Measurements from ENCODE around the gene NAA25. TPM values are rescaled to one million over a fixed set of nuclear protein-coding genes. Genes with fewer than 3 reads are reported as not detected.

The NAA25 gene
- total RNA-seq, 1 donor from 2014 or later = 24.1 TPM

GRCh38 chr12:112097641-112098040, 10.9 kb downstream of the NAA25 start:
- peaks cover 0 to 23% of the 10 kb centered on the region in 2 donors for H3K36me3 ChIP-seq
- no peak overlapping the region for H3K27ac ChIP-seq
- H3K4me1 ChIP-seq = no peaks in the 10 kb centered on the region
- DNase-seq (ENCODE audit: extremely low spot score in 2 of 2) = no peak
- H3K4me3 ChIP-seq = no peak overlapping the region
- no peaks in the 10 kb centered on the region for H3K9me3 ChIP-seq
- intact Hi-C loops (cut with DNase I) = no loop called here
- no peaks in the 10 kb centered on the region for H3K27me3 ChIP-seq
- TF ChIP-seq CTCF (IDR thresholded peaks at IDR 0.05) = no peak
- TF ChIP-seq POLR2AphosphoS5 (IDR thresholded peaks at IDR 0.05; ENCODE audit: insufficient read depth in 1 of 2, low read depth in 1 of 2) = no peak
- no peak for TF ChIP-seq POLR2A (IDR thresholded peaks at IDR 0.05)

GRCh38 chr12:112096667-112097066, 11.9 kb downstream of the NAA25 start:
- no peak overlapping the region for H3K4me3 ChIP-seq
- no peak overlapping the region for H3K27ac ChIP-seq
- peaks cover 0 to 30% of the 10 kb centered on the region in 2 donors for H3K36me3 ChIP-seq
- DNase-seq (ENCODE audit: extremely low spot score in 2 of 2) = no peak
- no peaks in the 10 kb centered on the region for H3K27me3 ChIP-seq
- TF ChIP-seq CTCF (IDR thresholded peaks at IDR 0.05) (no peak), POLR2AphosphoS5 (IDR thresholded peaks at IDR 0.05; ENCODE audit: insufficient read depth in 1 of 2, low read depth in 1 of 2) (peak in 1 of 2 donors; percentile 43)
- H3K9me3 ChIP-seq = no peaks in the 10 kb centered on the region
- intact Hi-C loops (cut with DNase I) = no loop called here
- H3K4me1 ChIP-seq = no peaks in the 10 kb centered on the region

GRCh38 chr12:112096070-112096469, 12.5 kb downstream of the NAA25 start:
- no peaks in the 10 kb centered on the region for H3K27me3 ChIP-seq
- intact Hi-C loops (cut with DNase I) = no loop called here
- DNase-seq (ENCODE audit: extremely low spot score in 2 of 2) = no peak
- TF ChIP-seq POLR2A (IDR thresholded peaks at IDR 0.05) (no peak), CTCF (IDR thresholded peaks at IDR 0.05) (no peak), POLR2AphosphoS5 (IDR thresholded peaks at IDR 0.05; ENCODE audit: insufficient read depth in 1 of 2, low read depth in 1 of 2) (no peak)
- no peak overlapping the region for H3K27ac ChIP-seq
- peaks cover 0 to 32% of the 10 kb centered on the region in 2 donors for H3K36me3 ChIP-seq
- H3K4me1 ChIP-seq = no peaks in the 10 kb centered on the region
- no peak overlapping the region for H3K4me3 ChIP-seq
- H3K9me3 ChIP-seq = no peaks in the 10 kb centered on the region

- no peak for DNase-seq (ENCODE audit: extremely low spot score in 2 of 2)
- Histone ChIP-seq H3K36me3 (peaks cover 0 to 47% of the 10 kb centered on the region in 2 donors), H3K27ac (no peak overlapping the region), H3K4me3 (no peak overlapping the region), H3K4me1 (no peaks in the 10 kb centered on the region), H3K27me3 (no peaks in the 10 kb centered on the region), H3K9me3 (no peaks in the 10 kb centered on the region)
- TF ChIP-seq POLR2A (IDR thresholded peaks at IDR 0.05) = no peak
- TF ChIP-seq CTCF (IDR thresholded peaks at IDR 0.05) = no peak
- no peak for TF ChIP-seq POLR2AphosphoS5 (IDR thresholded peaks at IDR 0.05; ENCODE audit: insufficient read depth in 1 of 2, low read depth in 1 of 2)
- intact Hi-C loops (cut with DNase I) = no loop called here
Measured at GRCh38 chr12:112091563-112091962, 17.0 kb downstream of the NAA25 start.

GRCh38 chr12:112087851-112088250, 20.7 kb downstream of the NAA25 start:
- Histone ChIP-seq H3K36me3 (peaks cover 0 to 54% of the 10 kb centered on the region in 2 donors), H3K27ac (no peak overlapping the region), H3K4me1 (no peaks in the 10 kb centered on the region), H3K9me3 (no peaks in the 10 kb centered on the region), H3K27me3 (no peaks in the 10 kb centered on the region), H3K4me3 (no peak overlapping the region)
- no peak for DNase-seq (ENCODE audit: extremely low spot score in 2 of 2)
- TF ChIP-seq CTCF (IDR thresholded peaks at IDR 0.05) (no peak), POLR2A (IDR thresholded peaks at IDR 0.05) (no peak), POLR2AphosphoS5 (IDR thresholded peaks at IDR 0.05; ENCODE audit: insufficient read depth in 1 of 2, low read depth in 1 of 2) (no peak)
- intact Hi-C loops (cut with DNase I) = no loop called here

Data from vagina (tissue), 2 donors.